Coronary artery (tissue), 2 donors: ENCODE results near the gene ZNF766.

Source experiments
- DNase-seq: peaks from one replicate; pipeline ENCODE4 v3.0.0-alpha.2; 2017; ENCODE audit warnings: low spot score
- H3K27ac ChIP-seq, 2 donors: fragments of 200-600 bp; sonication (generic); one replicate each; pipeline ENCODE4 v1.5.1; 2016 to 2019
- H3K4me3 ChIP-seq: fragments of 200-600 bp; sonication (generic); 2 replicates; pipeline ENCODE4 v1.5.1; 2016; ENCODE audit warnings: mild to moderate bottlenecking, moderate library complexity
- TF ChIP-seq, protein P1 (sequence below): fragments of 200-600 bp; sonication (generic); IDR thresholded peaks from one replicate; pipeline ENCODE4 v1.5.1; 2019; ENCODE audit warnings: antibody characterized with exemption

Gene ZNF766

DNA sequence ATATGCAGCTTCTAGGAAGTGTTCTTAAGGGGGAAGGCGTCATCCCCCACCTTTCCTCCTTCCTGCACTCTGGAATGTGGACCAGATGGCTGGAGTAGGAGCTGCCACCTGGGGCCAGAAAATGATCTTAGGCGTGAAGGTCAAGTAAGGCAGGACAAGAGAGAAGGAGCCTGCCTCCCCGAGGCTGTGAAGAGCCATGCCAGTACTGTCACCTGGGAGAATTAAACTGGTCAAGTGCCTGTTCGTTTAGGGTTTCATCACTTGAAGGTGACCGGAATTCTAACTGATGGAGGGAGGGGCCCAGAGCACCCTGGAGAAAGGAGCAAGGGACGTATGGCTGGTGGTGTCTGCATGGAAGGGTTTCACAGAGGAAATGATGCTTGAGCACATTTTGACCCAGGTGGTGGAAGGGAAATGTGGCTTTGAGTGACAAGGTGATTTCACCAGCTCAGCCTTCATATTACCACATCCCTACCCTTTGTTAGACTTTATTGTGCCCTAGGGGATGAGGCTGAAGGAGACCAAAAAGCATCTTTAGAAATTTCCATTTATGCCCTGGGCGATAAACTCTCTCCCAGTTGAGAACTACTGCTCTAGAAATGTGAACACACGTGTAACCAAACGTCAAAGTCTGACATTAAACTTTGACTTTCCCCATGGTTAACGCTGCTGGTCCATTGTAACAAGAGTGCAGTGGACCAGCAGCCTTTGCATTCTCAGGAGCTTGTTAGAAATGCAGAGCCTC lies 42.0 kb upstream of the ZNF766 start:
- no peak overlapping the region for H3K27ac ChIP-seq
- no peak for DNase-seq
- TF ChIP-seq, protein P1, sequence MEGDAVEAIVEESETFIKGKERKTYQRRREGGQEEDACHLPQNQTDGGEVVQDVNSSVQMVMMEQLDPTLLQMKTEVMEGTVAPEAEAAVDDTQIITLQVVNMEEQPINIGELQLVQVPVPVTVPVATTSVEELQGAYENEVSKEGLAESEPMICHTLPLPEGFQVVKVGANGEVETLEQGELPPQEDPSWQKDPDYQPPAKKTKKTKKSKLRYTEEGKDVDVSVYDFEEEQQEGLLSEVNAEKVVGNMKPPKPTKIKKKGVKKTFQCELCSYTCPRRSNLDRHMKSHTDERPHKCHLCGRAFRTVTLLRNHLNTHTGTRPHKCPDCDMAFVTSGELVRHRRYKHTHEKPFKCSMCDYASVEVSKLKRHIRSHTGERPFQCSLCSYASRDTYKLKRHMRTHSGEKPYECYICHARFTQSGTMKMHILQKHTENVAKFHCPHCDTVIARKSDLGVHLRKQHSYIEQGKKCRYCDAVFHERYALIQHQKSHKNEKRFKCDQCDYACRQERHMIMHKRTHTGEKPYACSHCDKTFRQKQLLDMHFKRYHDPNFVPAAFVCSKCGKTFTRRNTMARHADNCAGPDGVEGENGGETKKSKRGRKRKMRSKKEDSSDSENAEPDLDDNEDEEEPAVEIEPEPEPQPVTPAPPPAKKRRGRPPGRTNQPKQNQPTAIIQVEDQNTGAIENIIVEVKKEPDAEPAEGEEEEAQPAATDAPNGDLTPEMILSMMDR = no peak
- H3K4me3 ChIP-seq = no peak overlapping the region

DNA sequence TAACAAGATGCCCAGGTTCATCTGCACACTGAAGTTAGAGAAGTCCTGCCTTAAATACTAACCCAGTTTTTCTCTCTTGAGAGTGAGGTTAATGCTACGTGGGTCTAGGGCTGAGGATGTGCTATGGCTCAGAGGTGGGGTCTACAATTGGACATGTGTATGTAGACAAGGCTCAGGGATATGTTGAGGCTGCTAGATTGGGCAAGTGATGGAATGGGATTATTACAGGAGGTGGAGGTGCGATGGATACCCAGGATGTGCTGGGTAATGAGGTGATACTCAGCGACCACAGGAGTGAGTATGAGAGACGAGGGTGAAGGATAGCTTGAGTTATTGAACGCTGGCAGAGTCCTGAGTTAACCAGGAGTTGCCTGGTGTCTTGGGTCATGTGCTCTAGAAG lies 41.4 kb upstream of the ZNF766 start:
- peak; percentile 26 for DNase-seq
- Histone ChIP-seq H3K4me3 (no peak overlapping the region), H3K27ac (no peak overlapping the region)
- TF ChIP-seq, protein P1 = no peak

DNA sequence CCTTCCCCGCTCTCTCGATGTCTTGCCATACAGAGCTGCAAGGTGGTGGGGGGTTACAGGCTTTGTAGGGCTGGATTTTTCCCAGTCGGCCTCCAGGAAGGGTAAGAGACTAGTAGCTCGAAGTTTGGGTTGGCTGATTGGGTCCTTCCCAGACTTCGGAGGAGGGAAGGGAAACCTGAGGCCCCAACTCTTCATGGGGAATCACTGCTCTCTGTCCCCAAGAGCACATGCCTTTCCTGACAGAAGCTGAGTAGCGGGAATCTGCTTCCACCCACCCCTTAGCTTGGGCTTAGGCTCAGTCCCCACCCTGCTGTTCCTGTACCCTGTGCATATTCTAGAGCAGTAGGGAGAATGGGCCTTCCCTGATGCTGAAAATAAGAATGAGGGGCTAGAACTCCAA lies 39.9 kb upstream of the ZNF766 start:
- no peak overlapping the region for H3K4me3 ChIP-seq

DNA sequence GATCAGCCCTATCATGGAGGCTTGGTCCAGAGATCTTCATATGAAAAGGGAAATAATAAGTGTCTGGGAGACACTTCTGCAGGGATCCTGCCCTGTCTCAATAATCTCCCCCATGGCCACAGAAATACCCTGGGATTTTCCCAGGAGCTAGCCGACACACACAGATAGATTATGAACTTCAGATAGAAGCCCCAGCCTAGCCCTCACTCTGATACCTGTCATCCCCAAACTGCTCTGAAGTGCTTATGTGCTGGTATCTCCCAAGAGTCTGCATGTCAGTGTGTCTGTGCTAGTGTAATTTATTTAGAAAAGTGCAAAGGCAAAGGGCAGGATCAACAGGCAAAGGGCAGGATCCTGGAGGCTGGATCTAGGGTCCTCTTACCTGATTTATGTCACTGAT lies 38.7 kb upstream of the ZNF766 start:
- DNase-seq = peak; percentile 36
- TF ChIP-seq, protein P1 = no peak
- Histone ChIP-seq H3K27ac (no peak overlapping the region), H3K4me3 (no peak overlapping the region)

More for the DNA sequence above, 39.9 kb upstream of the ZNF766 start:
- no peak overlapping the region for H3K27ac ChIP-seq
- DNase-seq = peak; percentile 64
- TF ChIP-seq, protein P1 = no peak

DNA sequence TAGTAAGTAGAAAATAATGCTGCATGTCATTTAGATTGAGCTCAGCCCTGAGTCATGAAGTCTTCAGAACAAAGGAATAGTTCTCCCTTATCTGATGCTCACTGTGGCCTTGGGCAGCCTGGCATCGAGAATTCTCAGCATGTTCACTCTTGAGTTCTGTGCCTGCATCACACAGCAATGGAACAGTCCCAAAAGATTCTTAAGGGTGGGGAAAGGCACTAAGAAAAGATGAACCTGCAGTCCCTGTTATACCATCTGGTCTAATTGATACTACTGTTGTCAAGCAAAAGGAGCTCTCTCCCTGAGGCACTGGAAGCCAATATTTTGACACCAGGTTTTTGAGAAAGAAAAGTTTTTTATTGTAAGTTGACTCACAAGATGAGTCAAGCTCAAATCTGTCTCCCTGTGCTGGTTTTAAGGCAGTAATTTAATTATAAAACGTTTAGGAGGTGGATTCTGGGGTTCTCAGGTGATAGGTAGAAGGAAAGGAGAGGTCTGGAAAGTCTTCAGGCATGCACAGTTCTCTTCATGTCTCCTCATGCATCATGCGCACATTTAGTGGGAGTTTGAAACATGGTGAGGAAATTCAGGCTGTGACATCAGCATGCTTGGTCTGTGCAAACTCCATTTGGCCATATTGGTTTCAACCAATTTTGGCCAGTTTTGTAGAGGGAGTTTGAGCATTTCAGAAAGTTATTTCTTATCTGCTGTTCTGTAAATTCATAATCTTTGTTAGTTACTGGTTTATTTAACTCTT lies 38.1 kb upstream of the ZNF766 start:
- no peak overlapping the region for H3K27ac ChIP-seq
- no peak for DNase-seq
- TF ChIP-seq, protein P1 = no peak
- no peak overlapping the region for H3K4me3 ChIP-seq

DNA sequence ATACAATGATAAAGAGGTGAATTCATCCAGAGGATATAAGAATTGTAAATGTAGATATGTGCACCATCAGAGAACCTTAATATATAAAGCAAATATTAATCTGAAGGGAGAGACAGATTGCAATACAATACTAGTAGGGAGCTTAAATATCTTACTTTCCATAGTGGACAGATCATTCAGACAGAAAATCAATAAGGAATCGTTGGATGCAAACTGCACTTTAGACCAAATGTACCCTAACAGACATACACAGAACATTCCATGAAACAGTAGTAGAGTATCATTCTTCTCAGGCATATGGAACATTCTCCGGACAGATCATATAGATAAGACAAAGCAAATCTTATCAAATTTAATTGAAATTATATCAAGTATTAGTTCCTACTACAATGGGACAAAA lies 35.0 kb upstream of the ZNF766 start:
- Histone ChIP-seq H3K4me3 (no peak overlapping the region), H3K27ac (no peak overlapping the region)
- TF ChIP-seq, protein P1 = no peak
- no peak for DNase-seq

DNA sequence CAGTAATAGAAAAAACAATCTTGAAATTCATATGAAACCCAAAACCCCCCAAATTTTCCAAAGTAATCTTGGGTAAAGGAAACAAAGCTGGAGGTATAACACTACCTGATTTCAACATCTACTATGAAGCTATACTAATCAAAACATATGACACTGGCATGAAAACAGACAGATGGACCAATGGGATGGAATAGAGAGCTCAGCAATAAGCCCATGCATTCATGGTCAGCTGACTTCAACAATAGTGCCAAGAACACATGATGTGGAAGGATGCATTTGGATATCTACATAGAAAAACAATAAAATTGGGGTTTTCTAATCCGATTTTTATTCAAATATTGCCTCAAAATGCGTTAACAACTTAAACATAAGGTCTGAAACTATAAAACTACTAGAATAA lies 32.2 kb upstream of the ZNF766 start:
- H3K4me3 ChIP-seq = no peak overlapping the region
- TF ChIP-seq, protein P1 = no peak
- no peak overlapping the region for H3K27ac ChIP-seq
- no peak for DNase-seq
